ENCODE data around the gene PIGQ. TPM values are rescaled to one million over a fixed set of nuclear protein-coding genes. Genes with fewer than 3 reads are reported as not detected.

The PIGQ gene
- total and polyA plus RNA-seq, 12 donors, result 13.7 to 43.7 (median 20.2) TPM

GRCh38 chr16:522320-523096 is 47.3 kb upstream of the PIGQ start:
- peak in 1 of 2 donors; percentile 16 for DNase-seq
- no peak for TF ChIP-seq CTCF (IDR thresholded peaks at IDR 0.05)
- 72 to 74% methylated on average over 23 of the region's 23 CpGs for WGBS, 2 donors
- intact Hi-C loops (cut with DNase I), result no loop called here
- no peak for ATAC-seq
- no peak overlapping the region for H3K4me3 ChIP-seq
- H3K36me3 ChIP-seq, result peaks cover 0 to 38% (median 11%) of the 10 kb centered on the region in 9 donors
- H3K27ac ChIP-seq, result no peak overlapping the region
- peaks cover 6 to 25% (median 18%) of the 10 kb centered on the region in 9 donors for H3K4me1 ChIP-seq
- H3K9me3 ChIP-seq, result no peaks in the 10 kb centered on the region
- no peaks in the 10 kb centered on the region for H3K27me3 ChIP-seq

- TF ChIP-seq CTCF (IDR thresholded peaks at IDR 0.05), result no peak
- DNase-seq (peak in 1 of 2 donors; percentile 13), ATAC-seq (no peak)
- Histone ChIP-seq H3K27ac (no peak overlapping the region), H3K9me3 (no peaks in the 10 kb centered on the region), H3K27me3 (no peaks in the 10 kb centered on the region), H3K36me3 (peaks cover 0 to 32% (median 11%) of the 10 kb centered on the region in 9 donors), H3K4me3 (no peak overlapping the region), H3K4me1 (peaks cover 6 to 25% (median 19%) of the 10 kb centered on the region in 9 donors)
- WGBS, 2 donors, result 92 to 93% methylated on average over 22 of the region's 22 CpGs
- intact Hi-C loops (cut with DNase I), result no loop called here
These were observed 46.5 kb upstream of the PIGQ start for GRCh38 chr16:523097-523741.

- TF ChIP-seq CTCF (IDR thresholded peaks at IDR 0.05), result no peak
- H3K4me3 ChIP-seq, result no peak overlapping the region
- WGBS, 2 donors, result 75 to 79% methylated on average over 24 of the region's 24 CpGs
- ATAC-seq (no peak), DNase-seq (no peak)
- H3K4me1 ChIP-seq, result peaks cover 11 to 37% (median 31%) of the 10 kb centered on the region in 9 donors
- no peaks in the 10 kb centered on the region for H3K9me3 ChIP-seq
- H3K27ac ChIP-seq, result no peak overlapping the region
- intact Hi-C loops (cut with DNase I), result loop anchor here in 2 of 10 donors (5.0 kb wide), 2 partner anchors 43 to 97 kb away; partner anchors contain the start of genes NHLRC4 (in 1 of the 2), PIGQ (in 1 of the 2) and RAB11FIP3 (in 1 of the 2)
- no peaks in the 10 kb centered on the region for H3K27me3 ChIP-seq
- H3K36me3 ChIP-seq, result peaks cover 0 to 23% (median 4%) of the 10 kb centered on the region in 9 donors
These were observed 45.3 kb upstream of the PIGQ start for GRCh38 chr16:524274-525040.

GRCh38 chr16:525123-525519 is 44.6 kb upstream of the PIGQ start:
- no peak for TF ChIP-seq CTCF (IDR thresholded peaks at IDR 0.05)

More at GRCh38 chr16:525123-525519, 44.6 kb upstream of the PIGQ start:
- Histone ChIP-seq H3K9me3 (no peaks in the 10 kb centered on the region), H3K36me3 (peaks cover 0 to 18% (median 0%) of the 10 kb centered on the region in 9 donors), H3K4me1 (peaks cover 17 to 43% (median 38%) of the 10 kb centered on the region in 9 donors), H3K4me3 (no peak overlapping the region), H3K27me3 (no peaks in the 10 kb centered on the region), H3K27ac (peak overlapping the region in 1 of 10 donors; percentile 20)
- intact Hi-C loops (cut with DNase I), result loop anchor here in 2 of 10 donors (5.0 kb wide), 2 partner anchors 42 to 98 kb away; partner anchors contain the start of genes NHLRC4 (in 1 of the 2), PIGQ (in 1 of the 2) and RAB11FIP3 (in 1 of the 2)
- ATAC-seq (no peak), DNase-seq (no peak)
- 92 to 96% methylated on average over 8 of the region's 8 CpGs for WGBS, 2 donors
